SU-DHL-6 (cell line): ENCODE measurements around the gene CADM4.

Source experiments
- EZH2phosphoT487 ChIP-seq: fragments of 200-600 bp; sonication (generic), shearing (Covaris generic); conservative IDR thresholded peaks from 2 replicates; pipeline ENCODE4 v1.6.1; 2018; ENCODE audit warnings: mild to moderate bottlenecking, antibody characterized with exemption, low read length, moderate library complexity, mixed read lengths
- TF ChIP-seq, protein P1 (sequence below): fragments of 200-600 bp; sonication (generic); IDR thresholded peaks from one replicate; pipeline ENCODE4 v1.5.1; 2017; ENCODE audit warnings: antibody characterized with exemption, mild to moderate bottlenecking, low read length, moderate library complexity; ENCODE audit not compliant: insufficient read depth, poor library complexity, severe bottlenecking

DNA sequence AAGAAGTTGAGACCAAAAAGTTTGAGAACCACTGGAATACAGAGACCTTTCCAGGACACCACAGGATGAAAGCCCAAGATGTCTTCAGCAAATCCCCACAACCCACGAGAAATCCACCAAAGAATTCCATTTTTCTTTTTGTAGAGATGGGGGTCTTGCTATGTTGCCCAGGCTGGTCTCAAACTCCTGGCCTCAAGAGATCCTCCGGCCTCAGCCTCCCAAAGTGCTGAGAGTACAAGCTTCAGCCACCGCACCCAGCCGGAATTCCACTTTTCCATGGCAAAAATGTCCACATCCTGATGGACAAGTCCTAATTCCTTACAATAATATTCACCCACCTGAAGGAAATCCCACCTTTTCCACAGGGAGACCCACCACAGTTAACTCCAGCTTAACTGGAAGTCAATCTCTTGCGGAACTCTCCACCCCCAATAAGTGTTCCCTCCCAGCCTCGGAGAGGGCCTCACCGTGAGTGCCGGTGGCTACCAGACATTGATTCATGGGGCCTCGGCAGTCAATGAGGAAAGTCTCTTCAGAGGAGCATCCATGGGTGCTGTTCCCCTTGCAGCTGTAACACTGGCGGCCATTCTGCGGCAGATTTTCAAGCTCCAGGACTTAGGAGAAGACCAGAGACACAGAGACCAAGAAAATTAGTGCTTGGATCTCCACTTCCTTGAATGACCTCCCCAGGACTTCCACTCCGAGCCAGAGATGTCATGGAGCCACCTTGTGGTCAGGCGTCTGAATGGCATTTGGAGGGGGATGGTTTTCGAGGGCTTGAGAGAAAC, 12.3 kb upstream of the CADM4 start:
- TF ChIP-seq, protein P1, sequence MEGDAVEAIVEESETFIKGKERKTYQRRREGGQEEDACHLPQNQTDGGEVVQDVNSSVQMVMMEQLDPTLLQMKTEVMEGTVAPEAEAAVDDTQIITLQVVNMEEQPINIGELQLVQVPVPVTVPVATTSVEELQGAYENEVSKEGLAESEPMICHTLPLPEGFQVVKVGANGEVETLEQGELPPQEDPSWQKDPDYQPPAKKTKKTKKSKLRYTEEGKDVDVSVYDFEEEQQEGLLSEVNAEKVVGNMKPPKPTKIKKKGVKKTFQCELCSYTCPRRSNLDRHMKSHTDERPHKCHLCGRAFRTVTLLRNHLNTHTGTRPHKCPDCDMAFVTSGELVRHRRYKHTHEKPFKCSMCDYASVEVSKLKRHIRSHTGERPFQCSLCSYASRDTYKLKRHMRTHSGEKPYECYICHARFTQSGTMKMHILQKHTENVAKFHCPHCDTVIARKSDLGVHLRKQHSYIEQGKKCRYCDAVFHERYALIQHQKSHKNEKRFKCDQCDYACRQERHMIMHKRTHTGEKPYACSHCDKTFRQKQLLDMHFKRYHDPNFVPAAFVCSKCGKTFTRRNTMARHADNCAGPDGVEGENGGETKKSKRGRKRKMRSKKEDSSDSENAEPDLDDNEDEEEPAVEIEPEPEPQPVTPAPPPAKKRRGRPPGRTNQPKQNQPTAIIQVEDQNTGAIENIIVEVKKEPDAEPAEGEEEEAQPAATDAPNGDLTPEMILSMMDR: peak; percentile 60
- TF ChIP-seq EZH2phosphoT487: no peak
